ENCODE results near the gene GPR107.

The GPR107 gene

DNA sequence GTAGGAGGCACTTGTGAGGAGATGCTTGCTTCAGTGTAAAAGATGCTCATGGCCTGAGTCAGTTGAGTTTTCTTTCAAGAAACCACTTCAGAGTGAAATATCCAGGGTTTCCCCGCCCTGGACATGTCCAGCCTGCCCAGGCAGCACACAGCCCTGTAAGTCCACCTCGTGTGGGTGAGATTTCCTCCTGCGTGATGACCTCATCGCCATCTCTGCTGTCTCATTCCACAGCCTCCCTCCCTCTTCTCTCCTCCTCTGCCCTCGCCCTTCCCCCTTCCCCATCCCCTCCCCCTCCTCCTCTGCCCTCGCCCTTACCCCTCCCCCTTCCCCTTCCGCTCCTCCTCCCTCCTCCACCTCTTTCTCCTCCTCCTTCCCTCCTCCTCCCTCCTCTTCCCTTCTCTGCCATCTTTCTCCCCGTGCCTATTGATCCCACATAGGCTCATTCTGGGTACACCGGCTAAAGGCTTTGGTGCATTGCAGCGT, 84.5 kb downstream of the GPR107 start:
- DNase-seq = no peak

DNA sequence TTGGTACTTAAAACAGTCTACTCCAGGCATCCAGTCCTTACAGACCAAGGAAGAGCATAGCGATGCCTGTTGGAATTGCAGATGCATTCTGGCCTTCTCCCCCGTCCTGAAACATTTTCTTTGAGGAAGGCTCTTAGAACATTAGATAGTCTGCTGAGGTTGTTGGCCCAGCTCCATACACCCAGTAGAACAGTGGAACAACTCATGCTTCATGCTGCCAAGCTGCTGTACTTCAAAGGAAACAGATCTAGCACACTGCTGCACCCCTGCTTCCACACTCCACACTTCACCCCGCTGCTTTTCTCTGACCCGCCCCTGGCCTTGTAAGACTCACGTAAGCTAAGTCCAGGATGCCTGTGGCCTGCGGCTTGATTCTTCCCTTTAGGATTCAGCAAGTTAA, 85.1 kb downstream of the GPR107 start:
- DNase-seq = no peak

- no peak for DNase-seq
Measured at GRCh38 chr9:130139251-130139650, 85.5 kb downstream of the GPR107 start.

DNA sequence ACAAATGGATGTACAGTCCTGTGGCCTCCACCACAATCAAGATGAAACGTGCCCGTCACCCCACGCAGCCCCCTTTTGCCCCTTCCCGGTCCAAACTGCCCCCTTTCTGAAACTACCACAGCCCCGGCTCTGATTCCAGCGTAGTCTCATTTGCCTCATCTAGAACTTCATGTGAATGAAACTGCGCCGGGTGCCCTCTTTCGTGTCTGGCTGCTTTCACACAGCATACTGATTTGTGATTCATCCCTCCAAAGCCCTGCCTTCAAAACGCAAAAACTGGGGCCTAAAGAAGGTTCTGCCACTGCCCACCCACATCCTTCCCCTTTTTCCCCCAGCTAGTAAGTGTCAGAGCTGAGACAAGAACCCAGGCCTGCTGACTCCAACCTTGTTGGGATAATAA, 87.0 kb downstream of the GPR107 start:
- DNase-seq = peak; percentile 78

GRCh38 chr9:130142056-130142455, 88.3 kb downstream of the GPR107 start:
- DNase-seq = no peak

- DNase-seq = no peak
Measured at GRCh38 chr9:130142641-130143040, 88.9 kb downstream of the GPR107 start.

GRCh38 chr9:130143279-130143893, 89.7 kb downstream of the GPR107 start:
- no peak for DNase-seq

- no peak for DNase-seq
Measured at GRCh38 chr9:130143958-130144366, 90.3 kb downstream of the GPR107 start.

DNA sequence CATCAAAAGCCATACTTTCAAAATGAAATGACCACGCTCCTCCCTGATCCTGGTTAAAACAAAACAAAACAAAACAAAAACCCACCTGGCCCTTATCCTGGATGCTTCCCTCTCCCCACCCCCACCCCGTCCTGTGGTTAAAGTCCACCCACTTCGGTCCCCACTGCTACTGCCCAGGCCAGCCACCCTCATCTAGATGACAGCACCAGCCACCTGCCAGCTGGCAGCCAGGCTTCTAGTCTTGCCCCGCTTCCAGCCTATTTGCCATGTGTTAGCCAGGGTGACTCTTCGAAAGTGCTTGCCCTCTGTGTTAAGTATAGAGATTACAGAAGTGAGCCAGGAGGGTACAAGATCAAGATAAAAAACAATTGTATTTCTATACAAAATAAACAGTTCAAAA, 91.0 kb downstream of the GPR107 start:
- no peak for DNase-seq

GRCh38 chr9:130145658-130146057, 92.0 kb downstream of the GPR107 start:
- no peak for DNase-seq

DNA sequence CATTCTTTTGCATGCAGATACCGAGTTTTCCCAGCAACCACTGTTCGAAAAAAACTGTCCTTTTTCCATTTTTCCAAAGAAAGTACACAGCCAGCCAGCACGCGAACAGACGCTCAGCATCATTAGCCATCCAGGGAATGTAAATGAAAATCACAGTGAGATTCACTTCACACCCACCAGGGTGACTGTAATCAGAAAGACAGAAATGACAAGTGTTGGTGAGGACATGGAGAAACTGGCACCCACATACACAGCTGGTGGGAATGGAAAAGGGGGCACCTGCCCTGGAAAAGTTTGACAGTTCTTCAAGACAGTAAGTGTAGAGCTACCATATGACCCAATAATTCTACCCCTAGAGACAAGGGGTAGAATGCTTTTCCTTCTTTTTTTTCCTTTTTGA, 93.5 kb downstream of the GPR107 start:
- no peak for DNase-seq

GRCh38 chr9:130147910-130148309, 94.2 kb downstream of the GPR107 start:
- no peak for DNase-seq

DNA sequence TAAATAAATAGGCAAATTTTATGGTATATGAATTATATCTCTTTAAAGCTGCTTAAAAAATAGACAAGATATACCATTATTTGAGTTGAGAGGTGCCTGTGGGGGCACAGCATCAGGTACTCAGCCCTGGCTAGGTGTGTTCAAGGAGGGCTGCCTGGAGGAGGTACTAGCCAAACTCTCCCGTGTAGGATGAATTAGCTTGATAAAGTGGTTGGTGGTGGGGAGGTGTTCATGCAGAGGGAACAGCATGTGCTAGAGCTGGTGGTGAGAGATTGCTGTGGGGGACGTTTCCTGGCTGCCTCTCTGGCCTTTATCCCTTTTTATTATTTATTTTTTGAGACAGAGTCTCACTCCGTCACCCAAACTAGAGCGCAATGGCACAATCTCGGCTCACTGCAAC, 95.3 kb downstream of the GPR107 start:
- no peak for DNase-seq

GRCh38 chr9:130149654-130150286, 96.1 kb downstream of the GPR107 start:
- no peak for DNase-seq

DNA sequence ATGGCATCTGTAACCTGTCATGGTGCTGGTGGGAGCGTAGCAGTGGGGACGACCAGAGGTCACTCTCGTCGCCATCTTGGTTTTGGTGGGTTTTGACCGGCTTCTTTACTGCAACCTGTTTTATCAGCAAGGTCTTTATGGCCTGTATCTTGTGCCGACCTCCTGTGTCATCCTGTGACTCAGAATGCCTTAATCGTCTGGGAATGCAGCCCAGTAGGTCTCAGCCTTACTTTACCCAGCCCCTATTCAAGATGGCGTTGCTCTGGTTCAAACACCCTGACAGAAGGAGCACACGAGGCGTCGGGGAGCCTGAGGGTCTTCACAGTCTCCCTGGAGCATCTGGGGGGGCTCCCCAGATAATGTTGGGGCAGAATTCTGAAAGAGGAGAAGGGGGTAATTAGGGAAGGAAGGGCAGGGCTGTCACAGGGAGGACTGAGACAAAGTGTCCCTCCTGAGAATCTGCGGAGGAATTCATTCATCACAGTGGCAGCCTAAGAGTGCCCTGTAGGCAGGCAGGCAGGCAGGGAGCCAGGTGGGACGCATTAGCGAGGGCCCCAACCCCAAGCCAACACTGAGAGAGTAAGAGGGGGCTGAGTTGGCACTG, 97.2 kb downstream of the GPR107 start:
- DNase-seq = no peak

GRCh38 chr9:130154816-130155215, 101.1 kb downstream of the GPR107 start:
- no peak for DNase-seq

DNA sequence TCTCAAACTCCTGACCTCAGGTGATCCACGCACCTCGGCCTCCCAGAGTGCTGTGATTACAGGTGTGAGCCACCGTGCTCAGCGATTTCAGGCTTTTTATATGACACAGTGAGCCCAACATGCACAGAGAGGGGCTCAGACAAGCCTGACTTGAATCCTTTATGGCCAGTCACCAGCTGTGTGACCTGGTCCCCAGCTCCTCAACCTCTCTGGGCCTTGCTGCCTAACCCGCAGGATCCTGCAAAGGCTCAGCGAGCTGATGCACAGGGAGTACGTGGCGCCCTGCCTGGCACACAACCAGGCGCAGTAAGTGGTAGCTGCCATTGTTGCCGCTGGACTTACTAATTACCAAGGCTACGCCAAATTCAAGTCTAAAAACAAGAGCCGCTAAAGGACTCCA, 101.9 kb downstream of the GPR107 start:
- no peak for DNase-seq

- DNase-seq = no peak
Measured at GRCh38 chr9:130156672-130157071, 103.0 kb downstream of the GPR107 start.

DNA sequence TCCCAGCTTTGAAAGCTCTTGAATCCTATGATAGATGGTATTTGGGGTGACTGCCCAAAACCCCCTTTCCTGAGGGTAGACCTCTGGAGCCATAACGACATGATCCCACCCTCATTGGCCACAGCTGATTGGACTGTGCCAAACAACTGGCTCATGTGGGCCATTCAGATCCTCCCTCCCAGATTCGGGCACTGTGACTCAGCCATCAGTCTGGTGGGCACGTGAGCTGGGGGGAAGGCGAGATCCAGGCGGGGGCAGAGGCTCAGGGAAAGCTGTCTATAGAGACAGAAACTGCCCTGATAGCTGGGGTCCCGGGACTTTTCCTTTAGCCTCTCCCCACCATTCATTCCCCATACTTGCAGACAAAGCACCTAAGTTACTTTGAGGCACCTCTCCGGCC, 103.4 kb downstream of the GPR107 start:
- DNase-seq = no peak

DNA sequence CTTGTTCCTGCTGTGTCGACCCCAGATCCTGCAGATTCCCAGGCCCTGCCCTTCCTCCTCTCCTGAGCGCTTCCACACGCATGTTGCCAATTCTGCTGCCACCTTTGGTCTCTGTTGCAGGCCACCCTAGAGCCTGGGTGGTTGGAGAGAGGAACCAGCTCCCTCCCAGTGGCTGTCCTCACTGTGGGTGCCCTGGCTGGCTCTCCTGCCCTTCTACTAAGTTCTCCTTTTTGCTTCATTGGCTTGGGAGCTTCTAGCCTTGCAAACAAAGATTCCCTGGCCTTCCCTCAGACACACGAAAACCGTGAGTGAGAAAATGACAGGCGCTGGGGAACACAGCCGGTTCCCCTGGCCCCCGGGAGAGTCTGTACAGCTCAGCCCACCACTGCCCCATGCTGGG, 104.3 kb downstream of the GPR107 start:
- no peak for DNase-seq

- no peak for DNase-seq
Measured at GRCh38 chr9:130159057-130159456, 105.4 kb downstream of the GPR107 start.

- DNase-seq = no peak
Measured at GRCh38 chr9:130159915-130160670, 106.4 kb downstream of the GPR107 start.

GRCh38 chr9:130160862-130161470, 107.3 kb downstream of the GPR107 start:
- no peak for DNase-seq

Measured in activated CD8-positive, alpha-beta memory T cell treated with anti-CD3 and anti-CD28 coated beads for 24 hours (primary cell).